AG04450 (cell line): ENCODE results near the gene SPTA1. TPM values are rescaled to one million over a fixed set of nuclear protein-coding genes. Genes with fewer than 3 reads are reported as not detected.

ENCODE experiments used
- CTCF ChIA-PET: fragments of 300-600, 350-600 bp; formaldehyde crosslinking; extraction: SDS; loops from one replicate; lab custom pipeline; 2022; ENCODE audit warnings: antibody characterized with exemption, inconsistent platforms; lab: Charles Lee
- POLR2A ChIA-PET: fragments of 350-600 bp; formaldehyde crosslinking; extraction: SDS; loops from one replicate; lab custom pipeline; 2021; ENCODE audit warnings: antibody characterized with exemption, inconsistent platforms; lab: Yijun Ruan, JAX
- DNase-seq: peaks from one replicate; pipeline ENCODE4 v3.0.0-alpha.2; 2011; ENCODE audit warnings: low read depth, low spot score
- H3K27ac ChIP-seq: one replicate; pipeline ENCODE4 v1.5.1; 2012; ENCODE audit warnings: low read depth, low read length, control low read depth
- H3K27me3 ChIP-seq: one replicate; pipeline ENCODE4 v1.6.0; 2012; ENCODE audit warnings: low read length; ENCODE audit not compliant: control insufficient read depth, insufficient read depth
- H3K4me3 ChIP-seq: 2 replicates; pipeline ENCODE4 v1.5.1; 2011; ENCODE audit warnings: mild to moderate bottlenecking, low read depth, low read length, control low read depth
- H3K9me3 ChIP-seq: 2 replicates; pipeline ENCODE4 v1.5.1; 2012; ENCODE audit warnings: low read length; ENCODE audit not compliant: control insufficient read depth, insufficient read depth
- CTCF ChIP-seq: IDR thresholded peaks from 2 replicates; pipeline ENCODE4 v1.5.1; 2011; ENCODE audit warnings: low read depth, low read length, control low read depth, inconsistent platforms
- polyA plus RNA-seq: library from polyadenylated mRNA; depleted of rRNA; stranded (reverse); fragments of >200 nt; gene quantifications from 2 replicates; pipeline ENCODE4 v1.2.3, GENCODE V29; 2011

The SPTA1 gene
- polyA plus RNA-seq, 1 experiment = not detected

- Histone ChIP-seq H3K27me3 (no peaks in the 10 kb centered on the region), H3K27ac (no peak overlapping the region), H3K4me3 (no peak overlapping the region), H3K9me3 (no peaks in the 10 kb centered on the region)
- POLR2A ChIA-PET = no interaction called here
- TF ChIP-seq CTCF = no peak
- no peak for DNase-seq
- CTCF ChIA-PET = no interaction called here
Measured at GRCh38 chr1:158613764-158614163, 72.8 kb downstream of the SPTA1 start.

- Histone ChIP-seq H3K27ac (no peak overlapping the region), H3K4me3 (no peak overlapping the region), H3K9me3 (no peaks in the 10 kb centered on the region), H3K27me3 (no peaks in the 10 kb centered on the region)
- no peak for TF ChIP-seq CTCF
- CTCF ChIA-PET = no interaction called here
- DNase-seq = no peak
- POLR2A ChIA-PET = no interaction called here
Measured at GRCh38 chr1:158611916-158612315, 74.6 kb downstream of the SPTA1 start.

DNA sequence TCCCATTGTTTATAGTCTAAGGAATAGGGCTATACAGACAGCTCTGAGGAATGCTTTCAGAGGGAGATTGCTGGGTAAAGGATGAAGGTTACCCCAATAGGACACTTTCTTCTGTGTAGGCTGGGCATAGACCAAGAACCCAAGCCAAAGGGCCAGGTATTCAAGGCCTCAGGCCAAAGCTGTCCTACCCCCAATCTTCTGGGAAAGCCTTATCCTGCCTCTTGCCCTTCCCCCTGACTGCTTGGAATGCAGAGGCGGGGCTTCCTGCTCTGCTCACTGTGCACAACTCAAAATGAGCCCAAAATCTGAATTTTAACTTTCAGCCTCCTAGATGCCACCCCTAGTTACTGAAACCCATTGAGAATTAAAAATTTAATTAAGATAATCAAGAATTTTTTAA, 79.2 kb downstream of the SPTA1 start:
- Histone ChIP-seq H3K27ac (no peak overlapping the region), H3K4me3 (no peak overlapping the region), H3K9me3 (no peaks in the 10 kb centered on the region), H3K27me3 (no peaks in the 10 kb centered on the region)
- CTCF ChIA-PET = no interaction called here
- DNase-seq = no peak
- no peak for TF ChIP-seq CTCF
- POLR2A ChIA-PET = no interaction called here

- DNase-seq = no peak
- no peak within 1 kb of the TSS for H3K27ac ChIP-seq
- no peaks in the 10 kb centered on the region for H3K27me3 ChIP-seq
- H3K9me3 ChIP-seq = no peaks in the 10 kb centered on the region
- CTCF ChIA-PET = no interaction called here
- TF ChIP-seq CTCF = no peak
- no peak within 1 kb of the TSS for H3K4me3 ChIP-seq
- POLR2A ChIA-PET = no interaction called here
Measured at GRCh38 chr1:158604968-158605367, 81.5 kb downstream of the SPTA1 start, which contains the start of gene OR10Z1. TSS of gene OR10Z1 (plus strand) at chr1:158605268. CDS start at chr1:158606439, 1,171 bp downstream.

DNA sequence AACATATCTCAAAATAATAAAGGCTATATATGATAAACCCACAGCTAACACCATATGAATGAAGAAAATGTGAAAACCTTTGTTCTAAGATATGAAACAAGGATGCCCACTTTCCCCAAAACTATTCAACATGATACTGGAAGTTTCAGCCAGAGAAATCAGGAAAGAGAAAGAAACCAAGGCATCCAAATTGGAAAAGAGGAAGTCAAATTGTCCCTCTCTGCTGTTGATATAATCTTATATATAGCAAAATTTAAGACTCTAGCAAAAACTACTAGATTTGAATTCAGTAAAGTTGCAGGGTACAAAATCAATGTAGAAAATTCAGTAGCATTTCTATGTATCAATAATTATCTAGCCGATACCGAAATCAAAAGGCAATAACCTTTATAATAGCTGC, 85.8 kb downstream of the SPTA1 start:
- no peaks in the 10 kb centered on the region for H3K9me3 ChIP-seq
- H3K27me3 ChIP-seq = no peaks in the 10 kb centered on the region
- no peak for TF ChIP-seq CTCF
- DNase-seq = no peak
- no peak overlapping the region for H3K4me3 ChIP-seq
- CTCF ChIA-PET = no interaction called here
- POLR2A ChIA-PET = no interaction called here
- H3K27ac ChIP-seq = no peak overlapping the region
